Choroid plexus epithelial cell (primary cell): ENCODE measurements around the gene MVD.

ENCODE experiments used
- DNase-seq: peaks from one replicate; pipeline ENCODE4 v3.0.0-alpha.2; 2010; ENCODE audit warnings: low read depth
- H3K4me3 ChIP-seq: 2 replicates; pipeline ENCODE4 v1.5.1; 2011; ENCODE audit warnings: low read depth, mild to moderate bottlenecking, control low read depth, low read length, moderate library complexity
- TF ChIP-seq, protein P1 (sequence below): conservative IDR thresholded peaks from 2 replicates; pipeline ENCODE4 v1.5.1; 2011; ENCODE audit warnings: low read depth, mild to moderate bottlenecking, control low read depth, inconsistent platforms, low read length, moderate library complexity

The MVD gene

DNA sequence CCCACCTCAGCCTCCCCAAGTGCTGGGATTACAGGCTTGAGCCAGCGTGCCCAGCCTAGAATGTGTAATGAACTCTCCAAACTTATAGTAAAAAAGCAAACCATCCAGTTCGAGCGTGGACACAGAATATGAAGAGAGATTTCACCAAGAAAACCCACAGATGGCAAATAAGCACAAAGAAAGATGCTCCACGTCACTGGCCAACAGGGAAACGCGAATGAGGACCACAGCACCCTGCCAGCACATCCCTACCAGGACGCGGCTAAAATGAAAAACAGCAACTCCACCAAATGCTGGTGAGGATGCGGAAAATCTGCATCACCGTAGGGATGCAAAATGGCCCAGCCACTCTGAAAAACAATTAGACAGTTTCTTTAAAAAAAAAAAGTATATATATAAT lies 1.4 kb downstream of the MVD start:
- TF ChIP-seq, protein P1, sequence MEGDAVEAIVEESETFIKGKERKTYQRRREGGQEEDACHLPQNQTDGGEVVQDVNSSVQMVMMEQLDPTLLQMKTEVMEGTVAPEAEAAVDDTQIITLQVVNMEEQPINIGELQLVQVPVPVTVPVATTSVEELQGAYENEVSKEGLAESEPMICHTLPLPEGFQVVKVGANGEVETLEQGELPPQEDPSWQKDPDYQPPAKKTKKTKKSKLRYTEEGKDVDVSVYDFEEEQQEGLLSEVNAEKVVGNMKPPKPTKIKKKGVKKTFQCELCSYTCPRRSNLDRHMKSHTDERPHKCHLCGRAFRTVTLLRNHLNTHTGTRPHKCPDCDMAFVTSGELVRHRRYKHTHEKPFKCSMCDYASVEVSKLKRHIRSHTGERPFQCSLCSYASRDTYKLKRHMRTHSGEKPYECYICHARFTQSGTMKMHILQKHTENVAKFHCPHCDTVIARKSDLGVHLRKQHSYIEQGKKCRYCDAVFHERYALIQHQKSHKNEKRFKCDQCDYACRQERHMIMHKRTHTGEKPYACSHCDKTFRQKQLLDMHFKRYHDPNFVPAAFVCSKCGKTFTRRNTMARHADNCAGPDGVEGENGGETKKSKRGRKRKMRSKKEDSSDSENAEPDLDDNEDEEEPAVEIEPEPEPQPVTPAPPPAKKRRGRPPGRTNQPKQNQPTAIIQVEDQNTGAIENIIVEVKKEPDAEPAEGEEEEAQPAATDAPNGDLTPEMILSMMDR: no peak
- H3K4me3 ChIP-seq: no peak overlapping the region
- no peak for DNase-seq

DNA sequence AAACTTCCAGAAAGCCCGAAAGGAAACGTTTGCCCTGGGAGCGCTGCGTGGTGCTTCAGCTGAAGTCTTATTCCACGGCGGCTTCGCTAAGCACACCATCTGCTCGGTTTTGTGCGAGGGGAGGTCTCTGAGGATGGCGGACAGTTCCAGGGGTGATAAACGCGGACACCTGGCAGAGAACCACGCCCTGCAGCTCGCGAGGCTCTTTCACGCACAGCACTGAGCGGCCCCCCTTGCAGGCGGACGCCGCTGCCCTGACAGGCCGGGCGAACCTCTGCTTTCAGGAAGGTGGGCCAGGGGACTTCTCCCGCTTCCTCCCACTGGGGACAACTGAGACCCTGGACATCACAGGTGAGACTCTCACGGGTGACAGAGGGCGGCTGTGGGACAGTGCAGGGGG lies 3.7 kb downstream of the MVD start:
- H3K4me3 ChIP-seq: no peak overlapping the region
- DNase-seq: no peak
- TF ChIP-seq, protein P1: no peak

DNA sequence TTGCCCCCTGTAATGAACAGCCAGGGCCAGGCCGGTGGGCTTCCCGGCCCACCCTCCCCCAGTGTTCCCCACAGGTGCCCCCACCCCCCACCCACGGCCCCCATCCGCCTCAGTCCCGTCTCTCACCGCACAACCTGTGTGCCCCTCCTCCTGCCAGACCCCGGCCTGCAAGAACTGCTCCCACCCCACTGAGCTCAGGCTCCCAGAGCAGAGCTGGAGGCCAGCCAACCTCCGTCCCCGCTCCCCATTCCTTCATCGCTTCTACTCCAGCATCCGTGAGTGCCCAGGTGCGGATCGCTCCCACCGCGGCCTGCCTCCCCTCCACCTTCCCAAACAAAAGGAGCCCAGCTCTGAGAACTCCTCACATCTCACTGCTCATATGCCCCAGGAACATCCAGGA lies 4.2 kb downstream of the MVD start:
- TF ChIP-seq, protein P1: no peak
- no peak for DNase-seq
- H3K4me3 ChIP-seq: no peak overlapping the region

DNA sequence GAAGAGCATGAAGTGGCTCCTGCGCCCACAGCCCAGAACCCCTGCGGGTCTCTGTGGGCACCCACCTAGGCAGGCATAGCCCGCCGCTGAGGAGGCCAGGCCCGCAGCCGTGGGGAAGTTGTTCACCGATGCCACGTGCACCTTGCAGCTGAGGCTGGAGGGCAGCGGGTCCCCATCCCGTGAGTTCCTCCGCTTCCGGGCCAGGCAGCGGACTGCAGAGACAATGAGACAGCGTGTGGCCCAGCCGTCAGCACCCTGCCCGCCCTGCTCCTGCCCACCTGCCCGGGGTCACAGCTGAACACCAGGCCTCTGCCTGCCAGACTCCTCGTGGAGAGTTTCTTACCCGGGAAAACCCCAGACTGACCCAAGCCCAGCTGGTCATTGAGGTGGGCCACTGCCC lies 5.5 kb downstream of the MVD start:
- no peak for DNase-seq
- H3K4me3 ChIP-seq: no peak overlapping the region
- TF ChIP-seq, protein P1: no peak

DNA sequence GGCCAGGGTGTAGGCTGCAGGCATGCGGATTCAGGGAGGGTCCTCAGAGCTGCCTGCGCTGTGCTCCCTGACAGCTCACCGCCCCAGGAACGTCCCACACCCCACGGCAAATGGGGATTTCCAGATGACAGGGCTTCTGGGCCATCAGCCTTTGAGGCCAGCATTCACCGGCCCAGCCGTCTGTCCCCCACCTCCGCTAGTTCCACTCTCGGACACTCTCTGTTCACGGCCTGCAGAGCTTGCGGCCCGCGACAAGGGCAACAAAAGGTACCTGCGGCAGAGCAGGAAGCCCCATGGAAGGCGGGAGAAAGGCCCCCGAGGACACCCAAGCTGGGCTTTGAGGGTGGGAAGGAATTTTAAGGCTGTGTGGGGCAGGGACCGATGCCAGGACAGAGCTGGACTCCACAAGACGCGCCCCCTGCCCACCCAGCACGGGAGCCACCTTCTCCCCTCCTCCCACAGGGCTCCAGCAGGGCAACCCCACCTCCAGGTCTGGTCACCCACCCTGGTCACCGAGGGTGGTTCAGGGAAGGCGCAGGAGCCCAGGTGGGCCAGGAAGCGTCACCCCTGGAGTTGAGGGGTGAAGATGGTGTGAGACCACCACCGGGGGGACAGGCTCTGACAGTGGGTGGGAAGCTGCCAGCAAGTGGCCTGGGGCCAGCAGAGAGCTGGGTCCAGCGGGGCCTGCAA lies 6.5 kb downstream of the MVD start:
- no peak for DNase-seq
- H3K4me3 ChIP-seq: no peak overlapping the region
- TF ChIP-seq, protein P1: no peak

DNA sequence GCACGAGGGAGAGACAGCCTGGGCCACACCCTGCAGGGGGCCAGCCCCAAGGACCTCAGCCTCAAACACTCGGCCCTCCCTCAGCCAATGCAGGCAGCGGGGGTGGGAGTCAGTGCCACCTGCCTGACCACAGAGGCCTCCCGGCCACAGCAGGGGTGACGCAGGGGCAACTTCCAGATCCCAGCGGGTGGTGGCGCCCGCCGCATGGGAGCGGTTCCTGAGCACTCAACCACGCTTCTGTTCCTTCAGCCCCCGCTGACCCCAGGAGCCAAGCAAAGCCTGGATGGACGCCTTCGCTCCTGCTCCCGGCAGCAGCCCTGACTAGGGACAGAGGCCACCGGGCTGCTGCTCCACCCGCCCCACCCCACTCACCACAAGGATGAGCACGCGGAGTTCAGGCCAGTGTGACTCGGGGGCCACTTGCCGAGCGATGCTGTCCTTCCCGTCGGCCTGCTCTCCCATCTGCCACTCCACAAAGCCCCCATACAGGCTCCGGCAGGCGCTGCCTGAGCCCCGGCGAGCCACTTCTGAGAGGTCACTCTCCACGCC lies 7.1 kb downstream of the MVD start:
- H3K4me3 ChIP-seq: no peak overlapping the region
- no peak for DNase-seq
- TF ChIP-seq, protein P1: no peak
